ENCODE results near the gene DIS3L2.
"Not testable (repeated sequence)": the region's sequence is repeated elsewhere in the genome, so short reads cannot be mapped to it uniquely, and the experiment has no call there.

Gene DIS3L2

GRCh38 chr2:232026910-232027309, 65.4 kb downstream of the DIS3L2 start:
- no peak overlapping the region for H3K4me3 ChIP-seq (ENCODE audit: low read depth, low read length)
- no peak for TF ChIP-seq CTCF (IDR thresholded peaks at IDR 0.05; ENCODE audit: borderline replicate concordance, insufficient read depth, low read depth, low read length)

GRCh38 chr2:232027530-232027929, 66.0 kb downstream of the DIS3L2 start:
- H3K4me3 ChIP-seq (ENCODE audit: low read depth, low read length) = no peak overlapping the region
- TF ChIP-seq CTCF (IDR thresholded peaks at IDR 0.05; ENCODE audit: borderline replicate concordance, insufficient read depth, low read depth, low read length) = no peak

DNA sequence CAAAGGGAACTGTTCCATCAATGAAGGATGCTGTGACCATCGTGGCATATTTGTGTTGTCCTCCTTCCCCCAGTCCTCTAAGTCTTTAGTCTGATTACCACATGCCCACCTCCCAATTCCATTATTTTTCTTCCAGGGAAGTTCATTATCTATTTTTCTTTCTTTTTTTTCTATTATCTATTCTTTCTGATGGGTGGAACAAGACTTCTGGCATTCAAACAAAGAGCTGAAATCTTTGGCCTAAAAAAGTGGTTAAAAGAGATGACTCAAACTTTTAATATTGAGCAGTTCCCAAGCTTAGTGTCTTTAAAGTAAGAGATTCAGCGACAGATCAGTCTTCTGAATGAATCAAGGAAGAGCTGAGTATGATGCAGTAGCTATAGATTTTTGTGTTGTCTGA, 66.6 kb downstream of the DIS3L2 start:
- H3K4me3 ChIP-seq (ENCODE audit: low read depth, low read length) = no peak overlapping the region
- TF ChIP-seq CTCF (IDR thresholded peaks at IDR 0.05; ENCODE audit: borderline replicate concordance, insufficient read depth, low read depth, low read length) = no peak

DNA sequence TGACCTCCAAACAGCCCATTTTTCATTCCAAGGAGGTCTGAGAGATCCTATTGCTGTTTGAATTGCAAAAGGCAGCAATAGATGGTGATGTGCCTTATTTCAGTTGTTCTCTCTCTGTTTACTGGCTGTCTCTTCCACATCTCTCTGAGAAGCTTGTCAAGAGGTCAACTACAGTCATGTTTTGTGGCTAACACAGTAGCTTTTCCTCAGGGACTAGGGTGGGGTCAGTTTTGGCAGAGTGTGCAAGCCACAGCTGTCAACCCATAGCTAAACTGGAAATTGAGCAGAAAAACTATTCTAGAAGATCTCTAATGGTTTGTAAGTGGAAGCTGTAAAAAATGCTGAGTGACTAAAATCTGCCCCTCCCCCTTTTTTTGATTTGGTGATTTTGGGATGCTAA, 67.1 kb downstream of the DIS3L2 start:
- TF ChIP-seq CTCF (IDR thresholded peaks at IDR 0.05; ENCODE audit: borderline replicate concordance, insufficient read depth, low read depth, low read length) = no peak
- H3K4me3 ChIP-seq (ENCODE audit: low read depth, low read length) = no peak overlapping the region

- H3K4me3 ChIP-seq (ENCODE audit: low read depth, low read length) = no peak overlapping the region
- TF ChIP-seq CTCF (IDR thresholded peaks at IDR 0.05; ENCODE audit: borderline replicate concordance, insufficient read depth, low read depth, low read length) = no peak
Measured at GRCh38 chr2:232029346-232029745, 67.8 kb downstream of the DIS3L2 start.

GRCh38 chr2:232030229-232030628, 68.7 kb downstream of the DIS3L2 start:
- TF ChIP-seq CTCF (IDR thresholded peaks at IDR 0.05; ENCODE audit: borderline replicate concordance, insufficient read depth, low read depth, low read length) = peak; percentile 21; the same call in 1 of the 2 replicates
- no peak overlapping the region for H3K4me3 ChIP-seq (ENCODE audit: low read depth, low read length)

- H3K4me3 ChIP-seq (ENCODE audit: low read depth, low read length) = not testable (repeated sequence)
Measured at GRCh38 chr2:232035292-232035691, 73.8 kb downstream of the DIS3L2 start.

GRCh38 chr2:232036876-232037275, 75.4 kb downstream of the DIS3L2 start:
- not testable (repeated sequence) for H3K4me3 ChIP-seq (ENCODE audit: low read depth, low read length)

Measured in GM12875 (cell line).